Skeletal muscle cell (primary cell): ENCODE measurements around the gene LTBP1.

Experiments used
- DNase-seq: peaks from one replicate; pipeline ENCODE4 v3.0.0-alpha.2; 2010; ENCODE audit warnings: low read depth
- H3K4me3 ChIP-seq: 2 replicates; pipeline ENCODE4 v1.5.1; 2011; ENCODE audit warnings: low read depth, mild to moderate bottlenecking, control low read depth, low read length, moderate library complexity

LTBP1 gene

GRCh38 chr2:33059471-33060156 lies 112.9 kb downstream of the LTBP1 start:
- no peak for DNase-seq
- H3K4me3 ChIP-seq, result no peak overlapping the region

- H3K4me3 ChIP-seq, result no peak overlapping the region
- DNase-seq, result no peak
Observed at GRCh38 chr2:33060405-33060804, 113.7 kb downstream of the LTBP1 start.

- no peak overlapping the region for H3K4me3 ChIP-seq
- DNase-seq, result no peak
Observed at GRCh38 chr2:33062665-33063250, 116.0 kb downstream of the LTBP1 start.

- no peak for DNase-seq
- H3K4me3 ChIP-seq, result no peak overlapping the region
Observed at GRCh38 chr2:33064349-33064801, 117.6 kb downstream of the LTBP1 start.

- H3K4me3 ChIP-seq, result no peak overlapping the region
- no peak for DNase-seq
Observed at GRCh38 chr2:33067598-33067997, 120.8 kb downstream of the LTBP1 start.

- peak; percentile 56 for DNase-seq
- no peak overlapping the region for H3K4me3 ChIP-seq
Observed at GRCh38 chr2:33068261-33068660, 121.5 kb downstream of the LTBP1 start.

GRCh38 chr2:33069894-33070651 lies 123.3 kb downstream of the LTBP1 start:
- peak; percentile 98 for DNase-seq
- H3K4me3 ChIP-seq, result no peak overlapping the region

GRCh38 chr2:33071591-33071990 lies 124.8 kb downstream of the LTBP1 start:
- no peak for DNase-seq
- H3K4me3 ChIP-seq, result no peak overlapping the region

GRCh38 chr2:33072614-33073013 lies 125.9 kb downstream of the LTBP1 start:
- H3K4me3 ChIP-seq, result no peak overlapping the region
- DNase-seq, result no peak

GRCh38 chr2:33073018-33073417 lies 126.3 kb downstream of the LTBP1 start:
- H3K4me3 ChIP-seq, result no peak overlapping the region
- no peak for DNase-seq

- H3K4me3 ChIP-seq, result no peak overlapping the region
Observed at GRCh38 chr2:33074197-33074596, 127.4 kb downstream of the LTBP1 start.

GRCh38 chr2:33077311-33077710 lies 130.6 kb downstream of the LTBP1 start:
- H3K4me3 ChIP-seq, result no peak overlapping the region
- DNase-seq, result no peak

More at GRCh38 chr2:33074197-33074596, 127.4 kb downstream of the LTBP1 start:
- DNase-seq, result no peak

GRCh38 chr2:33077844-33078243 lies 131.1 kb downstream of the LTBP1 start:
- DNase-seq, result no peak
- no peak overlapping the region for H3K4me3 ChIP-seq

GRCh38 chr2:33081691-33082090 lies 134.9 kb downstream of the LTBP1 start:
- H3K4me3 ChIP-seq, result no peak overlapping the region
- DNase-seq, result no peak

- no peak overlapping the region for H3K4me3 ChIP-seq
- no peak for DNase-seq
Observed at GRCh38 chr2:33083699-33084387, 137.1 kb downstream of the LTBP1 start.

- H3K4me3 ChIP-seq, result no peak overlapping the region
- no peak for DNase-seq
Observed at GRCh38 chr2:33084433-33084832, 137.7 kb downstream of the LTBP1 start.

GRCh38 chr2:33085646-33086045 lies 138.9 kb downstream of the LTBP1 start:
- no peak for DNase-seq
- no peak overlapping the region for H3K4me3 ChIP-seq

GRCh38 chr2:33086400-33087015 lies 139.8 kb downstream of the LTBP1 start:
- H3K4me3 ChIP-seq, result no peak overlapping the region
- DNase-seq, result no peak

GRCh38 chr2:33090553-33091134 lies 143.9 kb downstream of the LTBP1 start:
- DNase-seq, result no peak
- no peak overlapping the region for H3K4me3 ChIP-seq
